Measurements from ENCODE around the gene PPARA. TPM values are rescaled to one million over a fixed set of nuclear protein-coding genes. Genes with fewer than 3 reads are reported as not detected.
A peak's percentile ranks its signal among the peaks of the same experiment; 100 is the strongest.

PPARA gene
- total RNA-seq, 6 donors from 2014 or later: 10.2 to 27.0 (median 20.9) TPM

DNA sequence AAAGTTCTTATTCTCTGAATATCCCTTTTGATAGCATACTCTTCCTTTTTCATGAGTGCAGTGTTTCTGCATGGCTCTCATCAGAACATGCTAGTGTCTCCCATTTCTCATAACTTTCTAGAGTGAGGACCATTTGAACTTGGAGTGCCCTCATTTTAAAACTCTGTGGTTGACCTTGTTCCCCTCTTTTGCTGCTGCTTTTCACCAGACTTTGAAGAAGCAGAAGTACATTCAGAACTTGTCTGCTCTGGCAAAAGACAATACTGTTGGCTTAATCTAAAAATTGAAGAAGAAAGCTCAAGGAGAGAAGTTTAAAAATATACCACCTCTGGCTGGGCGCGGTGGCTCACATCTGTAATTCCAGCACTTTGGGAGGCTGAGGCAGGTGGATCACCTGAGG lies 35.0 kb downstream of the PPARA start:
- no peak for ATAC-seq (ENCODE audit: low FRiP score in 2 of 2)
- H3K4me1 ChIP-seq: no peaks in the 10 kb centered on the region
- no peaks in the 10 kb centered on the region for H3K27me3 ChIP-seq
- peaks cover 7 to 16% (median 12%) of the 10 kb centered on the region in 4 donors for H3K9me3 ChIP-seq
- H3K36me3 ChIP-seq: peaks cover 0 to 18% (median 6%) of the 10 kb centered on the region in 4 donors
- no peak overlapping the region for H3K4me3 ChIP-seq
- DNase-seq: no peak
- no peak overlapping the region for H3K27ac ChIP-seq
- no peak for TF ChIP-seq POLR2A (IDR thresholded peaks at IDR 0.05)
- no peak for TF ChIP-seq POLR2AphosphoS5 (IDR thresholded peaks at IDR 0.05)
- TF ChIP-seq EP300 (IDR thresholded peaks at IDR 0.05): no peak
- TF ChIP-seq, protein P1, sequence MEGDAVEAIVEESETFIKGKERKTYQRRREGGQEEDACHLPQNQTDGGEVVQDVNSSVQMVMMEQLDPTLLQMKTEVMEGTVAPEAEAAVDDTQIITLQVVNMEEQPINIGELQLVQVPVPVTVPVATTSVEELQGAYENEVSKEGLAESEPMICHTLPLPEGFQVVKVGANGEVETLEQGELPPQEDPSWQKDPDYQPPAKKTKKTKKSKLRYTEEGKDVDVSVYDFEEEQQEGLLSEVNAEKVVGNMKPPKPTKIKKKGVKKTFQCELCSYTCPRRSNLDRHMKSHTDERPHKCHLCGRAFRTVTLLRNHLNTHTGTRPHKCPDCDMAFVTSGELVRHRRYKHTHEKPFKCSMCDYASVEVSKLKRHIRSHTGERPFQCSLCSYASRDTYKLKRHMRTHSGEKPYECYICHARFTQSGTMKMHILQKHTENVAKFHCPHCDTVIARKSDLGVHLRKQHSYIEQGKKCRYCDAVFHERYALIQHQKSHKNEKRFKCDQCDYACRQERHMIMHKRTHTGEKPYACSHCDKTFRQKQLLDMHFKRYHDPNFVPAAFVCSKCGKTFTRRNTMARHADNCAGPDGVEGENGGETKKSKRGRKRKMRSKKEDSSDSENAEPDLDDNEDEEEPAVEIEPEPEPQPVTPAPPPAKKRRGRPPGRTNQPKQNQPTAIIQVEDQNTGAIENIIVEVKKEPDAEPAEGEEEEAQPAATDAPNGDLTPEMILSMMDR (IDR thresholded peaks at IDR 0.05): no peak
- 70 to 96% methylated on average over 2 of the region's 2 CpGs for WGBS, 2 donors

GRCh38 chr22:46187862-46188261 lies 37.5 kb downstream of the PPARA start:
- H3K36me3 ChIP-seq: peaks cover 0 to 9% (median 4%) of the 10 kb centered on the region in 4 donors
- no peak overlapping the region for H3K27ac ChIP-seq
- no peak for TF ChIP-seq POLR2AphosphoS5 (IDR thresholded peaks at IDR 0.05)
- no peak for TF ChIP-seq POLR2A (IDR thresholded peaks at IDR 0.05)
- TF ChIP-seq EP300 (IDR thresholded peaks at IDR 0.05): no peak
- TF ChIP-seq, protein P1 (IDR thresholded peaks at IDR 0.05): no peak
- no peak for ATAC-seq (ENCODE audit: low FRiP score in 2 of 2)
- no peak overlapping the region for H3K4me3 ChIP-seq
- H3K27me3 ChIP-seq: no peaks in the 10 kb centered on the region
- no peaks in the 10 kb centered on the region for H3K9me3 ChIP-seq
- peaks cover 0 to 6% (median 3%) of the 10 kb centered on the region in 4 donors for H3K4me1 ChIP-seq
- DNase-seq: no peak
- WGBS, 2 donors: 92 to 96% methylated on average over 3 of the region's 3 CpGs

- Histone ChIP-seq H3K4me1 (peaks cover 0 to 6% (median 3%) of the 10 kb centered on the region in 4 donors), H3K27ac (no peak overlapping the region), H3K9me3 (no peaks in the 10 kb centered on the region), H3K27me3 (no peaks in the 10 kb centered on the region), H3K36me3 (no peaks in the 10 kb centered on the region), H3K4me3 (no peak overlapping the region)
- TF ChIP-seq, protein P1 (IDR thresholded peaks at IDR 0.05): no peak
- no peak for TF ChIP-seq POLR2AphosphoS5 (IDR thresholded peaks at IDR 0.05)
- no peak for TF ChIP-seq POLR2A (IDR thresholded peaks at IDR 0.05)
- no peak for TF ChIP-seq EP300 (IDR thresholded peaks at IDR 0.05)
- 93 to 95% methylated on average over 5 of the region's 5 CpGs for WGBS, 2 donors
- DNase-seq: no peak
- ATAC-seq (ENCODE audit: low FRiP score in 2 of 2): no peak
Observed at GRCh38 chr22:46192210-46192993, 42.1 kb downstream of the PPARA start.

DNA sequence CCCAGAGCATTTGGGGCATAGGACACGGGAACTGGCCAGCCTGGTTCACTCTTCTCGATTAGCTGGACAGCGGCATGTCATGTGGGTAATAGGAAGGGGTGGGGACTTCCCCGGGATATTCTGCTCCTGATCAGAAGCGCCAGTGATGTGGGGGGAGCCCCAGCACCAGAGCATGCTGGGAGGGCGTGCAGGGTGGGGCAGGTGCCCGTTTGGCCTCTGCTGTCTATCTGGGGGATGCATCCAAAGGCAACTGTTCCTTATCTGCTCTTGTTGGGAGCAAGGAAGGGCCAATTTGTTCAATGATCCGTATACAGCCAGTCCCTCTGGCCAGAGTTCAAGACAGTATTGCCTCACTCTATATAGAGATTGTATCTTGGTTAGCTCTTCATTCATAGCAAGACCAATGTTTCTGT lies 43.6 kb downstream of the PPARA start:
- Histone ChIP-seq H3K4me3 (no peak overlapping the region), H3K27me3 (no peaks in the 10 kb centered on the region), H3K36me3 (peaks cover 0 to 6% (median 2%) of the 10 kb centered on the region in 4 donors), H3K4me1 (peaks cover 0 to 6% (median 3%) of the 10 kb centered on the region in 4 donors), H3K9me3 (no peaks in the 10 kb centered on the region), H3K27ac (no peak overlapping the region)
- TF ChIP-seq POLR2AphosphoS5 (IDR thresholded peaks at IDR 0.05): no peak
- no peak for ATAC-seq (ENCODE audit: low FRiP score in 2 of 2)
- 50 to 65% methylated on average over 8 of the region's 8 CpGs for WGBS, 2 donors
- DNase-seq: no peak

DNA sequence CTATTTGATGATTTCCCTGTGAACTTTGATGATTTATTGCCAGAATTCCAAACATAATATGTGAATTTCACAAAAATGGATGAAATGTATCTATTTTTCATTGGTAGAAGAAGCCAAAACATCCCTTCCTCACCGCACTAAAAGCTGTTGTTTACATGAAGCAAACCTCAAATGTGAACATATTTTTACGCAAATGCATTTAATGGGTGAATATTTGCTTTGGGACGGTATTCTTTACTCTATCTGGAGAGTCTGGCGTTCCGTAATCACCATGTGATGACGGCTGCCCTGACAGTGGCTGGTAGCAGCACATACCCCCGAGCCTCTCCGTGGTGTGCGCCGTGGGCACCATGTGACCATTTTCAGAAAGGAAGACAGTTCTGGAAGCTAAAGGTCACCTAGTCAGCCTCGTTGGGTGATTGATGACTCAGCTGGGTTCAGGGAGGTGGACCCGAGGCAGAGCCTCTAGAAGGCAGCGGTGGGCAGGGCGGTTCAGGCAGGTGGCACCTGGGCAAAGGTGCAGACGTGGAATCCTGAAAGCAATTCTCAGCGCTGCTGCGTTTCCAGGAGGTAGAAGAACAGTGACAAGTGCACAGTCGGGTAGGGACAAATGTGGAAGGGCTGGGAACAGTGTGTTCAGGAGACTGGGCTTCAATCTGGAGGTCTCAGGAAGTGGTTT lies 45.3 kb downstream of the PPARA start:
- Histone ChIP-seq H3K4me1 (peaks cover 0 to 5% (median 3%) of the 10 kb centered on the region in 4 donors), H3K4me3 (no peak overlapping the region), H3K27ac (no peak overlapping the region), H3K9me3 (no peaks in the 10 kb centered on the region), H3K27me3 (no peaks in the 10 kb centered on the region), H3K36me3 (peaks cover 4 to 22% (median 16%) of the 10 kb centered on the region in 4 donors)
- ATAC-seq (ENCODE audit: low FRiP score in 2 of 2): no peak
- DNase-seq: peak in 1 of 2 donors; percentile 29
- TF ChIP-seq EP300 (IDR thresholded peaks at IDR 0.05) (no peak), POLR2AphosphoS5 (IDR thresholded peaks at IDR 0.05) (no peak), POLR2A (IDR thresholded peaks at IDR 0.05) (no peak)
- TF ChIP-seq, protein P1 (IDR thresholded peaks at IDR 0.05): no peak
- WGBS, 2 donors: 87 to 89% methylated on average over 17 of the region's 18 CpGs

All from upper lobe of left lung (tissue), 6 donors.